Measurements from ENCODE around the gene TMED5. TPM values are rescaled to one million over a fixed set of nuclear protein-coding genes. Genes with fewer than 3 reads are reported as not detected.

Gene TMED5
- total RNA-seq, 1 experiment from 2014 or later, result 51.0 TPM

GRCh38 chr1:93196591-93196990, 16.4 kb upstream of the TMED5 start:
- DNase-seq, result no peak
- Histone ChIP-seq H3K9me2 (ENCODE audit: insufficient read depth) (0 out of 2 replicates have a peak, but pooled peaks cover 4% of the 10 kb centered on the region), H3K79me2 (ENCODE audit: low read depth) (no peaks in the 10 kb centered on the region), H4K20me1 (ENCODE audit: insufficient read depth) (no peaks in the 10 kb centered on the region), H2AFZ (no peak overlapping the region), H3K27ac (no peak overlapping the region), H3K36me3 (ENCODE audit: low read depth) (peaks cover 38% of the 10 kb centered on the region; the same call in 1 of the 2 replicates), H3K27me3 (ENCODE audit: insufficient read depth, low read depth) (no peaks in the 10 kb centered on the region), H3K4me2 (no peak overlapping the region), H3K4me1 (replicated peaks; ENCODE audit: insufficient read depth) (no peaks in the 10 kb centered on the region), H3K4me3 (no peak overlapping the region), H3F3A (ENCODE audit: insufficient read depth, low read depth) (no peaks in the 10 kb centered on the region), H3K9me3 (ENCODE audit: insufficient read depth, low read depth) (no peaks in the 10 kb centered on the region)
- no TSS peak for BruUV-seq (replicated peaks)
- ChIA-PET CTCF (no interaction called here), POLR2A (ENCODE audit: unreplicated experiment) (interaction anchor here (0.7 kb wide), 1 partner anchor 226 kb away, joined by 4 read pairs; no protein-coding TSS in a partner anchor)
- TF ChIP-seq EZH2 (IDR thresholded peaks at IDR 0.05; ENCODE audit: low read depth), result no peak
- TF ChIP-seq, protein P1, sequence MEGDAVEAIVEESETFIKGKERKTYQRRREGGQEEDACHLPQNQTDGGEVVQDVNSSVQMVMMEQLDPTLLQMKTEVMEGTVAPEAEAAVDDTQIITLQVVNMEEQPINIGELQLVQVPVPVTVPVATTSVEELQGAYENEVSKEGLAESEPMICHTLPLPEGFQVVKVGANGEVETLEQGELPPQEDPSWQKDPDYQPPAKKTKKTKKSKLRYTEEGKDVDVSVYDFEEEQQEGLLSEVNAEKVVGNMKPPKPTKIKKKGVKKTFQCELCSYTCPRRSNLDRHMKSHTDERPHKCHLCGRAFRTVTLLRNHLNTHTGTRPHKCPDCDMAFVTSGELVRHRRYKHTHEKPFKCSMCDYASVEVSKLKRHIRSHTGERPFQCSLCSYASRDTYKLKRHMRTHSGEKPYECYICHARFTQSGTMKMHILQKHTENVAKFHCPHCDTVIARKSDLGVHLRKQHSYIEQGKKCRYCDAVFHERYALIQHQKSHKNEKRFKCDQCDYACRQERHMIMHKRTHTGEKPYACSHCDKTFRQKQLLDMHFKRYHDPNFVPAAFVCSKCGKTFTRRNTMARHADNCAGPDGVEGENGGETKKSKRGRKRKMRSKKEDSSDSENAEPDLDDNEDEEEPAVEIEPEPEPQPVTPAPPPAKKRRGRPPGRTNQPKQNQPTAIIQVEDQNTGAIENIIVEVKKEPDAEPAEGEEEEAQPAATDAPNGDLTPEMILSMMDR (conservative IDR thresholded peaks at IDR 0.05), result no peak
- intact Hi-C loops (cut with micrococcal nuclease; ENCODE audit: unreplicated experiment), result no loop called here

- no peak for DNase-seq
Observed at GRCh38 chr1:93194231-93194990, 14.2 kb upstream of the TMED5 start.

DNA sequence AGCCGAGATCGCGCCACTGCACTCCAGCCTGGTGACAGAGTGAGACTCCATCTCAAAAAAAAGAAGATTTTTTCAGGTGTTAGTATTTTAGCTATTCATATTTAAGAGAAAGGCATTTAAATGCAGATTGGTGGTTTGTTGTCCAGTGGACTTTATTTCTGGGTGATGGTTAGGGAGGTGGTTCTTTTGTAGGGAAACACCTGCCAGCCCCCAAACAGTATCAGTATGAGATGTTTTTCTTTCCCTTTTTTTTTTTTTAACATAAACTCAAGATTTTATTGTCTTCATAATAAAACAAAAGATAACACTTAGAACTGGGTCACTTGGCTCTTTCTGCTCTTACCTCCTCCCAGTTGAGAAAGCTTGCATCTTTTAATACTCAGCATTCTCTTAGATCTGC, 10.2 kb upstream of the TMED5 start:
- H4K20me1 ChIP-seq (ENCODE audit: insufficient read depth), result no peaks in the 10 kb centered on the region; the same call in 1 of the 2 replicates
- POLR2A ChIA-PET (ENCODE audit: unreplicated experiment), result interaction anchor here (0.6 kb wide), 1 partner anchor 386 kb away, joined by 5 read pairs; no protein-coding TSS in a partner anchor

More at GRCh38 chr1:93194231-93194990, 14.2 kb upstream of the TMED5 start:
- H4K20me1 ChIP-seq (ENCODE audit: insufficient read depth), result no peaks in the 10 kb centered on the region
- H3K27me3 ChIP-seq (ENCODE audit: insufficient read depth, low read depth), result no peaks in the 10 kb centered on the region
- no peak overlapping the region for H3K4me3 ChIP-seq
- 0 out of 2 replicates have a peak, but pooled peaks cover 4% of the 10 kb centered on the region for H3K9me2 ChIP-seq (ENCODE audit: insufficient read depth)
- no peaks in the 10 kb centered on the region for H3F3A ChIP-seq (ENCODE audit: insufficient read depth, low read depth)
- H3K4me1 ChIP-seq (replicated peaks; ENCODE audit: insufficient read depth), result no peaks in the 10 kb centered on the region
- ChIA-PET POLR2A (ENCODE audit: unreplicated experiment) (no interaction called here), CTCF (no interaction called here)
- no peak overlapping the region for H3K27ac ChIP-seq
- no peaks in the 10 kb centered on the region for H3K9me3 ChIP-seq (ENCODE audit: insufficient read depth, low read depth)
- TF ChIP-seq EZH2 (IDR thresholded peaks at IDR 0.05; ENCODE audit: low read depth), result no peak
- TF ChIP-seq, protein P1 (conservative IDR thresholded peaks at IDR 0.05), result no peak
- H3K4me2 ChIP-seq, result no peak overlapping the region
- no TSS peak for BruUV-seq (replicated peaks)
- intact Hi-C loops (cut with micrococcal nuclease; ENCODE audit: unreplicated experiment), result no loop called here
- no peak overlapping the region for H2AFZ ChIP-seq
- H3K36me3 ChIP-seq (ENCODE audit: low read depth), result peaks cover 40% of the 10 kb centered on the region; the same call in 1 of the 2 replicates
- H3K79me2 ChIP-seq (ENCODE audit: low read depth), result no peaks in the 10 kb centered on the region

More for the DNA sequence above, 10.2 kb upstream of the TMED5 start:
- no peaks in the 10 kb centered on the region for H3K9me3 ChIP-seq (ENCODE audit: insufficient read depth, low read depth)
- no peaks in the 10 kb centered on the region for H3K4me1 ChIP-seq (replicated peaks; ENCODE audit: insufficient read depth)
- H3K27me3 ChIP-seq (ENCODE audit: insufficient read depth, low read depth), result no peaks in the 10 kb centered on the region
- DNase-seq, result no peak
- intact Hi-C loops (cut with micrococcal nuclease; ENCODE audit: unreplicated experiment), result no loop called here
- no TSS peak for BruUV-seq (replicated peaks)
- H3K27ac ChIP-seq, result no peak overlapping the region
- H3K4me3 ChIP-seq, result no peak overlapping the region
- no peaks in the 10 kb centered on the region for H3K79me2 ChIP-seq (ENCODE audit: low read depth)
- H2AFZ ChIP-seq, result no peak overlapping the region
- CTCF ChIA-PET, result no interaction called here
- H3K9me2 ChIP-seq (ENCODE audit: insufficient read depth), result 0 out of 2 replicates have a peak, but pooled peaks cover 4% of the 10 kb centered on the region
- TF ChIP-seq EZH2 (IDR thresholded peaks at IDR 0.05; ENCODE audit: low read depth), result no peak
- TF ChIP-seq, protein P1 (conservative IDR thresholded peaks at IDR 0.05), result no peak
- H3F3A ChIP-seq (ENCODE audit: insufficient read depth, low read depth), result 0 out of 2 replicates have a peak, but pooled peaks cover 9% of the 10 kb centered on the region
- no peak overlapping the region for H3K4me2 ChIP-seq
- H3K36me3 ChIP-seq (ENCODE audit: low read depth), result peaks cover 47% of the 10 kb centered on the region

Data from PC-9 (cell line).